ENCODE measurements around the gene ACVR1B.

ACVR1B gene

DNA sequence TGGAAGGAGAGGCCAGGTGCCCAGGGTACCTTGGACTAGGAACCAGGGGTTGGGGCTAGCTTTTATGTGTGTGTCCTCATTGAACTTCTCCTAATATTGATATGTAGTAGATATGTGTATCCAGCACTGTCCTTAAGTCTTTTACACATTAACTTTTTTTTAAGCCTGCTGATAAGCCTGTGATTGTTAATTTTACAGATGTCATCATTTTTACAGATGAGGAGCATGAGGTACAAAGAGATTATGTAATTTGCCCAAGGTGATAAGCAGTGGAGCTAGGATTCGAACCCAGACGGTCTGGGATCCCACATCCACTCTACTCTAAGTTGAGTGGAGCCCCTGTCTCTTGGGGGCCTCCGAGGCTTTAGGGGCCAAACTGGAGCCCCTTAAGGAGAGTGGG, 89.5 kb downstream of the ACVR1B start:
- DNase-seq (ENCODE audit: low spot score), result no peak
- no peak overlapping the region for H3K27ac ChIP-seq
- TF ChIP-seq, protein P1, sequence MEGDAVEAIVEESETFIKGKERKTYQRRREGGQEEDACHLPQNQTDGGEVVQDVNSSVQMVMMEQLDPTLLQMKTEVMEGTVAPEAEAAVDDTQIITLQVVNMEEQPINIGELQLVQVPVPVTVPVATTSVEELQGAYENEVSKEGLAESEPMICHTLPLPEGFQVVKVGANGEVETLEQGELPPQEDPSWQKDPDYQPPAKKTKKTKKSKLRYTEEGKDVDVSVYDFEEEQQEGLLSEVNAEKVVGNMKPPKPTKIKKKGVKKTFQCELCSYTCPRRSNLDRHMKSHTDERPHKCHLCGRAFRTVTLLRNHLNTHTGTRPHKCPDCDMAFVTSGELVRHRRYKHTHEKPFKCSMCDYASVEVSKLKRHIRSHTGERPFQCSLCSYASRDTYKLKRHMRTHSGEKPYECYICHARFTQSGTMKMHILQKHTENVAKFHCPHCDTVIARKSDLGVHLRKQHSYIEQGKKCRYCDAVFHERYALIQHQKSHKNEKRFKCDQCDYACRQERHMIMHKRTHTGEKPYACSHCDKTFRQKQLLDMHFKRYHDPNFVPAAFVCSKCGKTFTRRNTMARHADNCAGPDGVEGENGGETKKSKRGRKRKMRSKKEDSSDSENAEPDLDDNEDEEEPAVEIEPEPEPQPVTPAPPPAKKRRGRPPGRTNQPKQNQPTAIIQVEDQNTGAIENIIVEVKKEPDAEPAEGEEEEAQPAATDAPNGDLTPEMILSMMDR (conservative IDR thresholded peaks at IDR 0.05; ENCODE audit: low read depth), result no peak
- ChIA-PET CTCF (interaction anchor here (0.8 kb wide), 1 partner anchor 16 kb away, joined by 6 read pairs; no protein-coding TSS in a partner anchor), POLR2A (ENCODE audit: low non-redundant PET) (no interaction called here)

DNA sequence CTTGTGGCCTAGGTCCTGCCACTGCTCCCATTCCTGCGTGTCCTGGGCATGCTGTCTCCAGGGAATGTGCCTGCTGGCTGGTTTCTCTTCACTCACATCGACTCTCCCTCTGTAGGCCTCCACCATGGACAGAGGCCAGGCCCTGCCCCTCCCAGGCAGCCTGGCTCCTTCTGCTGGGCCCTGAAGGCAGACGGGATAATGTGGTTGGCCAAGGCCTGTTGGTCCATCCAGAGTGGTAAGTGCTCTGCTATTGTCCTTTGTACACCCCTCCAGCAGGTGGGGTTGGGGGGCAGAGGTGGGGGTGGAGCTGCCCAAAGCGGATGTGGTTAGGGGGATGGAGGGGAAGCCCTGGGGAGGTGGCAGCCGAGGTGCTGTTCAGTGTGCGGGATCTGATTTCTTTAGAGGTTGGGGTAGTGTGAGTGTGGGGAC, 90.2 kb downstream of the ACVR1B start:
- TF ChIP-seq, protein P1 (conservative IDR thresholded peaks at IDR 0.05; ENCODE audit: low read depth), result no peak
- H3K27ac ChIP-seq, result no peak overlapping the region
- ChIA-PET CTCF (no interaction called here), POLR2A (ENCODE audit: low non-redundant PET) (no interaction called here)
- DNase-seq (ENCODE audit: low spot score), result no peak

DNA sequence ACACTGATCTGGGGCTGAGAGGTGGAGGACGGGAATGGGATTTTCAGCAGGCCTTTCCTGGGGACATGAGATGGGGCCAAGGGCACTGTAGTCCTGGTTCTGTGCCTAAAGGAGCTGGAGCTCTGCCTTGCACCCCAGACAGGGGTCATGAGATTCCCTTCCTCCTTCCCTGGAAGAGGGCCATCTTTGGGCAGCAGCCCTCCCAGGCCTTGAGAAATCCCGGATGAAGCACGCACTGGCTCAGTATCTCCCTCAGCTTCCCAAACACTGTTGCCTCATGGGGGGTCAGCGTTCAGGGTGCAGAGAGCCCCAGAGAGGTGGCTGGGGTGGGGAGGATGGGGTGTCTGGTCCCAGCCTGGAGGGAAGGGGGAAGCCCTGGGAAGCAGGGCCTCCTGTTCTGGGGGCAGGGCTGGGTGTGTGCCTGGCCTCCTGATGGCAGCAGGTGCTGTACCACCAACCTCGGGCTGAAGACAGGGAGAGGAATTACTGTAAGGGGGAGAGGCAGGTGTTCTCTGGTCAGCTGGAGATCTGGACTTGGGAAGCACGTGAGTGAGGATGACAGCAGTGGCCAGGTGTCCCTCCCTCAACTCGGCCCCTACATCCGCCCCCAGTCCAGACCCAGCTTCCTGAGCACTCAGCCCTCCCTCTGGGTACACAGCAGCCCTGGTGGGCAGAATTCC, 91.3 kb downstream of the ACVR1B start:
- DNase-seq (ENCODE audit: low spot score), result no peak
- H3K27ac ChIP-seq, result no peak overlapping the region
- TF ChIP-seq, protein P1 (conservative IDR thresholded peaks at IDR 0.05; ENCODE audit: low read depth), result no peak
- CTCF ChIA-PET, result interaction anchor here (1.0 kb wide), 1 partner anchor 17 kb away, joined by 4 read pairs; no protein-coding TSS in a partner anchor
- POLR2A ChIA-PET (ENCODE audit: low non-redundant PET), result no interaction called here

DNA sequence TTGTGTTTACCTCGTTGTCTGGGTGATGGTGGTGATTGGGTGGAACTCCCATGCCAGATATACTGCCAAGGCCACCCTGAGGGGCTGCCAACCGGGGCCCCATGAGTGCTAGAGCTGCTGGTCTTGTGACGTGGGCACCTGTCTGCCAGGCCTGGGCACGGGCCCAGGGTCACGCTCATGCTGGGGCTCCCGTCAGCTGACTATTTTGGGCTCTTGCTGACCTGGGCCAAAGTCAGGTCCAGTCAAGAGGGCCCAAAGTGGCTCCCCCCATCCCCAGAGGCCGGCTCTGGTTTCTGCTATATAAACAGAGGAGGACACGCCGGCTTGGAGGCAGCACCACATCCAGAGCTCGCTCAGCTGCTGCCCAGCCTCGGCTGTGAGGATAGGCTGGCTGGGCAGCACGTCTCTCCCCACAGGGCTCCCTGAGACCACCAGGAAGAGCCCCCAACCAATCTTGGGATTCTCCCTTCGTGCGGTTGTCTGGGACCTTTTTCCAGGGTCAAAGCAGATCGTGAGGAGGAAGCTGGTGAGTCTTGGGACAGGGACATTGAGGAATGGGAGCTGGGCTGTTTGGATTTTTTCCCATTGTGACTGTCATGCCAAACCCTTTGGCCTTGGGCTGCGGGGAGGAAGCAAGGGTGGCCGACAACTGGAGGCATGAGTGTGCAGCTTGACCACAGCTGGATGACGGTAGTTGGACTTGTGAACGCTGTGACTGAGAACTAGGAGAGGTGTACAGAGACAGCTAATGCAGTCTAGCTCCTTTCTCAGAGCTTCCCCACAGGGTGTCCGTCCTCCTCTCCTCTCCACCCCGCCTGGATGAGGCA, 92.1 kb downstream of the ACVR1B start:
- POLR2A ChIA-PET (ENCODE audit: low non-redundant PET), result no interaction called here
- DNase-seq (ENCODE audit: low spot score), result no peak
- CTCF ChIA-PET, result interaction anchor here (0.6 to 1.5 kb wide), 5 partner anchors 18 to 234 kb away, joined by 3 to 10 read pairs (median 4); no protein-coding TSS in a partner anchor
- no peak overlapping the region for H3K27ac ChIP-seq
- TF ChIP-seq, protein P1 (conservative IDR thresholded peaks at IDR 0.05; ENCODE audit: low read depth), result no peak

DNA sequence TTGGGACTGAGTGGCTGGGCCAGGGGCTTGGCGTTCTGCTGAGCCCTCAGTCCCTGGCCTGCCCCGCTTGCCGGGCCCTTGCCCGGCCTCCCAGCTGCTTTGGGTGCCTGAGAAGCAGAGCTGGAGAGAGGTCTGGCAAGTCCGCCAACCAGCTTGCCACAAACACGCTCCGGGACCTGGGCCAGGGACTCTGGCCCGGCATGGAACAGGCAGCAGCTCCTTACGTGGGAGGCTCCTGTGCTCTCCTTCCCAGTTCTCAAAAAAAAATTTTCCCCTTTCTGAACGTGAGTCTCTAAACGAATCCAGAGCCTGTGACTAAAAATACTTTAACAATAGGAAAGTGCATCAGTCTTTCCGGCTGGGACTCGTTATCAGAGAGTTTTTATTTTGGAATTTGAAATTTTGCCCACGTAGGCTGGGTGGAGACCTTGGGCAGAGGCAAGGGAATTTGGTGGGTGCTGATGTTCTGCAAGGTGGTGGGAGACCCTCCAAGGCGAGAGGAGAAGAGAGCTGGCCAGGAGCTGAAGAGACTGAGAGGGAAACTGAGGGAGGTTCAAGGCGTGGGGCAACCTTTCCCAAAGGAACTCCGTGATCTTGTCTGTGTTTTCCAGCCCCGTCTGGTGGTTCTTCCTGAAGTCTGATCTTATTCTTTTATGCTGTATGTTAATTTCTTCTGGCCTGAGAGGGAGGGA, 92.9 kb downstream of the ACVR1B start:
- TF ChIP-seq, protein P1 (conservative IDR thresholded peaks at IDR 0.05; ENCODE audit: low read depth), result no peak
- peak overlapping the region; percentile 15; the same call in 1 of the 2 replicates for H3K27ac ChIP-seq
- POLR2A ChIA-PET (ENCODE audit: low non-redundant PET), result no interaction called here
- no peak for DNase-seq (ENCODE audit: low spot score)
- CTCF ChIA-PET, result interaction anchor here (0.6 to 1.5 kb wide), 3 partner anchors 19 to 37 kb away, joined by 3 to 10 read pairs (median 4); no protein-coding TSS in a partner anchor

DNA sequence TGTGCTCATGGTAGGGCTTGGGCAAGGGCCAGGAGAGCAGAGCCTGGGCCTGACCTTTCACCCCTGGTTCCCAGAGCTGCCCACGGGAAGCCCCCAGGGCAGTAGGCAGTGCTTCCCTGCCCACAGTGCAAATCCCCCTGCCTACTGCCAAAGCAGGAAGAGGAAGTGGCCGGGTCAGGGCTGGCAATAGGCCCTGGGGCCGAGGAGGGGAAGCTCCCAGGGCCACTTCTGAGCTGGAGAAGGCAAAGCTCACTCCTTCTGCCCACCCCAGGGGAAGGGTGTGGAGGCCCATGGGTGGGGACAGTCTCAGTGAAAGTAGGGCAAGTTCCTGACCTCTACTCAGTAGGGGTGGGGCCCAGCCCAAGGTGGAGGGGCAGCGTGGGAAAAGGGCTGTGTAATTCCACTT, 94.3 kb downstream of the ACVR1B start:
- POLR2A ChIA-PET (ENCODE audit: low non-redundant PET), result no interaction called here
- H3K27ac ChIP-seq, result 0 out of 2 replicates have a peak overlapping the region, but pooled peaks have one; percentile 10
- TF ChIP-seq, protein P1 (conservative IDR thresholded peaks at IDR 0.05; ENCODE audit: low read depth), result no peak
- CTCF ChIA-PET, result interaction anchor here (0.5 to 1.1 kb wide), 2 partner anchors 24 to 39 kb away, joined by 3 read pairs; partner anchors contain the start of genes ATG101 and TAMALIN
- DNase-seq (ENCODE audit: low spot score), result no peak
